ENCODE measurements around the gene LOXL3. TPM values are rescaled to one million over a fixed set of nuclear protein-coding genes. Genes with fewer than 3 reads are reported as not detected.

The LOXL3 gene
- total RNA-seq, 1 experiment from 2014 or later, result 4.1 TPM

- ChIA-PET RAD21 (ENCODE audit: low non-redundant PET in 1 of 2, low total read pairs in 2 of 2, uncharacterized antibody in 2 of 2, unreplicated experiment in 2 of 2) (no interaction called here), POLR2A (interaction anchor here (1.0 kb wide), 1 partner anchor 12 kb away, joined by 3 read pairs; no protein-coding TSS in a partner anchor), CTCF (no interaction called here)
- ATAC-seq (no peak), DNase-seq (ENCODE audit: low read depth, low spot score) (no peak)
- no peak for TF ChIP-seq SP1 (IDR thresholded peaks at IDR 0.05; ENCODE audit: low read depth)
- no peak for TF ChIP-seq EZH2phosphoT487 (IDR thresholded peaks at IDR 0.05; ENCODE audit: borderline replicate concordance)
- no peak for TF ChIP-seq REST (IDR thresholded peaks at IDR 0.05; ENCODE audit: low read depth)
- no peak for TF ChIP-seq CEBPB (IDR thresholded peaks at IDR 0.05; ENCODE audit: low read depth)
- no peak for TF ChIP-seq CBX3 (IDR thresholded peaks at IDR 0.05; ENCODE audit: low read depth)
- no peak for TF ChIP-seq POLR2A (IDR thresholded peaks at IDR 0.05; ENCODE audit: borderline replicate concordance, extremely low read depth, insufficient read depth, insufficient read length)
- no peak for TF ChIP-seq EGR1 (IDR thresholded peaks at IDR 0.05; ENCODE audit: low read depth)
- no peak for TF ChIP-seq ATF3 (IDR thresholded peaks at IDR 0.05)
- TF ChIP-seq SIN3A (IDR thresholded peaks at IDR 0.05; ENCODE audit: low read depth), result no peak
- TF ChIP-seq ZFX (IDR thresholded peaks at IDR 0.05), result no peak
- TF ChIP-seq JUND (IDR thresholded peaks at IDR 0.05), result no peak
- no peak for TF ChIP-seq YY1 (IDR thresholded peaks at IDR 0.05; ENCODE audit: extremely low read depth, insufficient replicate concordance, low read depth, low read length)
- TF ChIP-seq CTCF (IDR thresholded peaks at IDR 0.05 in 2 of 3, conservative IDR thresholded peaks at IDR 0.05 in 1 of 3; ENCODE audit: borderline replicate concordance in 1 of 3, insufficient read depth in 1 of 3, low read depth in 2 of 3, low read length in 2 of 3), result no peak
- TF ChIP-seq POLR2AphosphoS5 (IDR thresholded peaks at IDR 0.05; ENCODE audit: low read depth, low read length), result no peak
- no peak for TF ChIP-seq RAD21 (IDR thresholded peaks at IDR 0.05; ENCODE audit: low read depth)
- TF ChIP-seq MAX (IDR thresholded peaks at IDR 0.05), result no peak
- no peak for TF ChIP-seq EZH2 (IDR thresholded peaks at IDR 0.05)
- no peak for TF ChIP-seq SRF (IDR thresholded peaks at IDR 0.05; ENCODE audit: low read depth)
- TF ChIP-seq TCF7L2 (IDR thresholded peaks at IDR 0.05; ENCODE audit: borderline replicate concordance, extremely low read depth, insufficient read depth, insufficient read length), result no peak
- BruUV-seq (replicated peaks), result no TSS peak
- H3K9me3 ChIP-seq (ENCODE audit: control insufficient read depth in 1 of 2, insufficient read depth in 1 of 2, low read depth in 1 of 2, low read length in 2 of 2), result no peaks in the 10 kb centered on the region
- H3K36me3 ChIP-seq (ENCODE audit: control insufficient read depth in 1 of 2, insufficient read depth in 2 of 2, low read length in 2 of 2), result no peaks in the 10 kb centered on the region
- no peaks in the 10 kb centered on the region for H3K79me2 ChIP-seq (ENCODE audit: insufficient read depth, low read length)
- intact Hi-C loops (cut with micrococcal nuclease), result no loop called here
- H3K9me2 ChIP-seq (ENCODE audit: insufficient read depth), result no peaks in the 10 kb centered on the region
- no peak overlapping the region for H2AFZ ChIP-seq (ENCODE audit: low read depth, low read length, poor library complexity, severe bottlenecking)
- H3K4me2 ChIP-seq (ENCODE audit: low read length), result no peak overlapping the region
- no peak overlapping the region for H3K4me3 ChIP-seq (replicated peaks in 1 of 2; ENCODE audit: low read depth in 1 of 2, low read length in 2 of 2)
- no peaks in the 10 kb centered on the region for H3K27me3 ChIP-seq (ENCODE audit: insufficient read depth, low read length)
- H3K4me1 ChIP-seq (ENCODE audit: control insufficient read depth in 1 of 2, insufficient read depth in 2 of 2, low read length in 2 of 2), result peaks cover 0 to 1% of the 10 kb centered on the region in 2 experiments; a peak in 3 of 4 replicates
- H3K27ac ChIP-seq (ENCODE audit: low read depth, low read length), result no peak overlapping the region
- no peaks in the 10 kb centered on the region for H4K20me1 ChIP-seq (ENCODE audit: insufficient read depth)
- no peak overlapping the region for H3K9ac ChIP-seq (ENCODE audit: low read length)
These were observed 10.8 kb downstream of the LOXL3 start for GRCh38 chr2:74542978-74543377.
